ENCODE results near the gene CD300H. TPM values are rescaled to one million over a fixed set of nuclear protein-coding genes. Genes with fewer than 3 reads are reported as not detected.

The CD300H gene
- total RNA-seq, 1 experiment from 2014 or later = not detected

GRCh38 chr17:74544991-74545842 is 22.1 kb downstream of the CD300H start:
- ATAC-seq (no peak), DNase-seq (ENCODE audit: low read depth, low spot score) (no peak)
- Histone ChIP-seq H3K79me2 (ENCODE audit: insufficient read depth, low read length) (no peaks in the 10 kb centered on the region), H3K9me3 (ENCODE audit: control insufficient read depth in 1 of 2, insufficient read depth in 1 of 2, low read depth in 1 of 2, low read length in 2 of 2) (no peaks in the 10 kb centered on the region), H3K27me3 (ENCODE audit: insufficient read depth, low read length) (no peaks in the 10 kb centered on the region; the same call in 1 of the 2 replicates), H3K36me3 (ENCODE audit: control insufficient read depth in 1 of 2, insufficient read depth in 2 of 2, low read length in 2 of 2) (no peaks in the 10 kb centered on the region), H2AFZ (ENCODE audit: low read depth, low read length, poor library complexity, severe bottlenecking) (no peak overlapping the region), H3K4me3 (replicated peaks in 1 of 2; ENCODE audit: low read depth in 1 of 2, low read length in 2 of 2) (no peak overlapping the region), H3K4me2 (ENCODE audit: low read length) (no peak overlapping the region), H3K9ac (ENCODE audit: low read length) (no peak overlapping the region), H4K20me1 (ENCODE audit: insufficient read depth) (no peaks in the 10 kb centered on the region), H3K27ac (ENCODE audit: low read depth, low read length) (no peak overlapping the region), H3K9me2 (ENCODE audit: insufficient read depth) (no peaks in the 10 kb centered on the region), H3K4me1 (ENCODE audit: control insufficient read depth in 1 of 2, insufficient read depth in 2 of 2, low read length in 2 of 2) (peaks cover 0 to 5% of the 10 kb centered on the region in 2 experiments; a peak in 1 of 4 replicates)
- intact Hi-C loops (cut with micrococcal nuclease) = no loop called here
- ChIA-PET RAD21 (ENCODE audit: low non-redundant PET in 1 of 2, low total read pairs in 2 of 2, uncharacterized antibody in 2 of 2, unreplicated experiment in 2 of 2) (no interaction called here), CTCF (interaction anchor here (0.7 kb wide), 1 partner anchor 12 kb away, joined by 3 read pairs; no protein-coding TSS in a partner anchor), POLR2A (no interaction called here)
- TF ChIP-seq SIN3A (IDR thresholded peaks at IDR 0.05; ENCODE audit: low read depth) = no peak
- TF ChIP-seq CBX3 (IDR thresholded peaks at IDR 0.05; ENCODE audit: low read depth) = no peak
- TF ChIP-seq ELF1 (IDR thresholded peaks at IDR 0.05; ENCODE audit: borderline replicate concordance, low read depth) = no peak
- TF ChIP-seq YY1 (IDR thresholded peaks at IDR 0.05; ENCODE audit: extremely low read depth, insufficient replicate concordance, low read depth, low read length) = no peak
- no peak for TF ChIP-seq POLR2AphosphoS5 (IDR thresholded peaks at IDR 0.05; ENCODE audit: low read depth, low read length)
- no peak for TF ChIP-seq SRF (IDR thresholded peaks at IDR 0.05; ENCODE audit: low read depth)
- TF ChIP-seq EZH2 (IDR thresholded peaks at IDR 0.05) = no peak
- no peak for TF ChIP-seq ZBTB33 (IDR thresholded peaks at IDR 0.05; ENCODE audit: extremely low read depth, insufficient replicate concordance, low read length)
- no peak for TF ChIP-seq MAX (IDR thresholded peaks at IDR 0.05)
- no peak for TF ChIP-seq EZH2phosphoT487 (IDR thresholded peaks at IDR 0.05; ENCODE audit: borderline replicate concordance)
- TF ChIP-seq ATF3 (IDR thresholded peaks at IDR 0.05) = no peak
- TF ChIP-seq SP1 (IDR thresholded peaks at IDR 0.05; ENCODE audit: low read depth) = no peak
- TF ChIP-seq POLR2A (IDR thresholded peaks at IDR 0.05; ENCODE audit: borderline replicate concordance, extremely low read depth, insufficient read depth, insufficient read length) = no peak
- no TSS peak for BruUV-seq (replicated peaks)

Measured in HCT116 (cell line).